ENCODE results near the gene ZNF660. TPM values are rescaled to one million over a fixed set of nuclear protein-coding genes. Genes with fewer than 3 reads are reported as not detected.

Gene ZNF660
- total and polyA plus RNA-seq, 10 of the 15 experiments (the other 5 are each of a cell fraction or from before 2014, with no cell fraction given), result 0.62 to 2.6 (median 1.7) TPM

DNA sequence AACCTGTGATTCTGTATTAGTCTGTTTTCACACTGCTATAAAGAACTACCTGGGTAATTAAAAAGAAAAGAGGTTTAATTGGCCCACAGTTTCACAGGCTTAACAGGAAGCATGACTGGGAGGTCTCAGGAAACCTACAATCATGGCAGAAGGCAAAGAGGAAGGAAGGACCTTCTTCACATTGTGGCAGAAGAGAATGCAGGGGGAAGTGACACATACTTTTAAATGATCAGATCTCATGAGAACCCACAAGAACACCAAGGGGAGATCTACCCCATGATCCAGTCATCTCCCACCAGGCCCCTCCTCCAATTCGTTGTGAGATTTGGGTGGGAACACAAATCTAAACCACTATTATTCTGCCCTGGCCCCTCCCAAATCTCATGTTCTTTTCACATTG is 23.7 kb upstream of the ZNF660 start:
- H3K4me2 ChIP-seq (ENCODE audit: control insufficient read depth, insufficient read depth), result no peak overlapping the region
- FAIRE-seq (no peak), DNase-seq (ENCODE audit: low read depth, low spot score) (no peak), ATAC-seq (no peak)
- H3K9ac ChIP-seq (ENCODE audit: control insufficient read depth, insufficient read depth, low read length), result no peak overlapping the region
- H3K36me3 ChIP-seq (ENCODE audit: control insufficient read depth in 2 of 2, insufficient read depth in 2 of 2, low read length in 1 of 2), result peaks cover 0 to 5% of the 10 kb centered on the region in 2 experiments; a peak in 2 of 4 replicates
- intact Hi-C loops (cut with micrococcal nuclease; ENCODE audit: unreplicated experiment) (no loop called here), in situ Hi-C loops (cut with MboI) (no loop called here)
- H4K20me1 ChIP-seq (ENCODE audit: control insufficient read depth, insufficient read depth), result no peaks in the 10 kb centered on the region
- CTCF ChIA-PET, result interaction anchor here (1.5 kb wide), 1 partner anchor 28 kb away, joined by 4 read pairs; no protein-coding TSS in a partner anchor
- no TSS peak for BruUV-seq (replicated peaks)
- POLR2A ChIA-PET, result no interaction called here
- TF ChIP-seq ESRRA (IDR thresholded peaks at IDR 0.05; ENCODE audit: low read length) (no peak), WRNIP1 (IDR thresholded peaks at IDR 0.05; ENCODE audit: borderline replicate concordance, low read depth, low read length) (no peak), NR2F1 (conservative IDR thresholded peaks at IDR 0.05) (no peak), NR2C1 (IDR thresholded peaks at IDR 0.05) (no peak), ZNF24 (IDR thresholded peaks at IDR 0.05) (no peak), BACH1 (IDR thresholded peaks at IDR 0.05; ENCODE audit: borderline replicate concordance) (no peak), NFYB (IDR thresholded peaks at IDR 0.05; ENCODE audit: insufficient read depth, low read depth, low read length) (no peak), RB1 (IDR thresholded peaks at IDR 0.05; ENCODE audit: borderline replicate concordance) (no peak), MTA2 (IDR thresholded peaks at IDR 0.05; ENCODE audit: low read depth) (no peak), EGR1 (IDR thresholded peaks at IDR 0.05; ENCODE audit: borderline replicate concordance in 1 of 2, low read depth in 2 of 2, low read length in 2 of 2) (no peak), SPI1 (IDR thresholded peaks at IDR 0.05; ENCODE audit: borderline replicate concordance, insufficient read depth, low read depth, low read length) (no peak), CREM (IDR thresholded peaks at IDR 0.05; ENCODE audit: low read depth) (no peak), GABPA (IDR thresholded peaks at IDR 0.05; ENCODE audit: low read depth) (no peak)
- SMC1A ChIA-PET (ENCODE audit: uncharacterized antibody, unreplicated experiment), result no interaction called here
- 45% methylated on average over 1 of the region's 1 CpG for WGBS (ENCODE audit: insufficient coverage, insufficient replicate concordance, low lambda C conversion rate, missing lambda C conversion rate)
- H3K79me2 ChIP-seq (ENCODE audit: control insufficient read depth, insufficient read depth, low read length), result no peaks in the 10 kb centered on the region; the same call in 1 of the 2 replicates
- H3K27ac ChIP-seq (ENCODE audit: control insufficient read depth, insufficient read depth), result no peak overlapping the region
- RAD21 ChIA-PET (ENCODE audit: unreplicated experiment), result no interaction called here
- no peak overlapping the region for H2AFZ ChIP-seq (ENCODE audit: control insufficient read depth, low read depth, low read length)
- peaks cover 4% of the 10 kb centered on the region; the same call in 2 of the 3 replicates for H3K9me3 ChIP-seq (replicated peaks; ENCODE audit: control insufficient read depth, insufficient read depth, low read length)
- H3K4me1 ChIP-seq (ENCODE audit: control insufficient read depth, insufficient read depth, low read length), result no peaks in the 10 kb centered on the region
- H3K4me3 ChIP-seq, result no peak overlapping the region
- no peaks in the 10 kb centered on the region for H3K27me3 ChIP-seq (replicated peaks in 1 of 2; ENCODE audit: control insufficient read depth in 2 of 2, insufficient read depth in 2 of 2, low read length in 1 of 2)
